Panc1 (cell line): ENCODE measurements around the gene PLCB1.

Experiments used
- CTCF ChIP-seq: fragments of 450-650 bp; IDR thresholded peaks from 2 replicates; pipeline ENCODE4 v1.5.1; 2017; ENCODE audit warnings: mild to moderate bottlenecking
- POLR2AphosphoS5 ChIP-seq: IDR thresholded peaks from 2 replicates; pipeline ENCODE4 v1.6.1; 2012; ENCODE audit warnings: mild to moderate bottlenecking, low read depth, low read length, moderate library complexity
- REST ChIP-seq, 2 experiments: IDR thresholded peaks; 2 replicates each; pipeline ENCODE4 v1.6.1; 2011 to 2012; ENCODE audit warnings: low read depth in 2 of 2, control low read depth in 1 of 2, low read length in 1 of 2, mild to moderate bottlenecking in 1 of 2, moderate library complexity in 1 of 2; ENCODE audit not compliant: insufficient read depth in 1 of 2
- SIN3A ChIP-seq: IDR thresholded peaks from 2 replicates; pipeline ENCODE4 v1.6.1; 2012; ENCODE audit warnings: low read depth, mild to moderate bottlenecking, low read length, moderate library complexity, borderline replicate concordance; ENCODE audit not compliant: insufficient read depth

- TF ChIP-seq CTCF (no peak), POLR2AphosphoS5 (no peak), REST (IDR thresholded peaks at IDR 0.05; ENCODE audit: insufficient read depth in 1 of 2, low read depth in 2 of 2, low read length in 1 of 2) (no peak), SIN3A (no peak)
Measured at GRCh38 chr20:8709627-8710026, 577.6 kb downstream of the PLCB1 start.
